GM12878 (cell line): ENCODE data around the gene CTPS1. TPM values are rescaled to one million over a fixed set of nuclear protein-coding genes. Genes with fewer than 3 reads are reported as not detected.

Source experiments
- ATAC-seq: fragments of 200-7000 bp; cut with Tn5 transposase; 3 replicates; pipeline ENCODE4 v1.9.1; 2020; ENCODE audit warnings: mild to moderate bottlenecking, moderate library complexity
- BruUV-seq: library from RNA; stranded (reverse); fragments of 400-500 nt; replicated peaks from 2 replicates; lab custom pipeline; 2021; lab: Mats Ljungman, UMichigan
- CTCF ChIA-PET: fragments of 300-600 bp; sonication (Branson Sonifier 250); formaldehyde crosslinking; extraction: SDS; loops from one replicate; lab custom pipeline; 2021; ENCODE audit warnings: inconsistent platforms; lab: Yijun Ruan, JAX
- POLR2A ChIA-PET: fragments of 350-600 bp; formaldehyde crosslinking; extraction: SDS; loops from one replicate; lab custom pipeline; 2021; ENCODE audit warnings: inconsistent platforms; lab: Charles Lee
- RAD21 ChIA-PET: fragments of 300-600 bp; sonication (Branson Sonifier 250); formaldehyde crosslinking; loops from one replicate; lab custom pipeline; 2023; ENCODE audit warnings: antibody characterized with exemption; ENCODE audit not compliant: unreplicated experiment; lab: Charles Lee
- SMC1A ChIA-PET: fragments of 300-600 bp; sonication (Branson Sonifier 250); formaldehyde crosslinking; loops from one replicate; lab custom pipeline; 2023; ENCODE audit not compliant: unreplicated experiment, uncharacterized antibody; lab: Charles Lee
- DNase-seq: peaks from one replicate; pipeline ENCODE4 v3.0.0-alpha.2; 2011; ENCODE audit warnings: low read depth, low spot score
- FAIRE-seq: peaks from 3 replicates; lab custom pipeline; 2011; peaks lifted over from hg19 to GRCh38; lab: Jason Lieb, UNC
- H2AFZ ChIP-seq: 2 replicates; pipeline ENCODE4 v1.6.0; 2011; ENCODE audit warnings: low read depth, low read length, control low read depth; ENCODE audit not compliant: control insufficient read depth
- H3K27ac ChIP-seq: 2 replicates; pipeline ENCODE4 v1.5.1; 2011; ENCODE audit warnings: control low read depth; ENCODE audit not compliant: control insufficient read depth, insufficient read depth
- H3K27me3 ChIP-seq, 2 experiments: replicated peaks in 1 of 2; 2 replicates each; pipeline versions ENCODE4 v1.6.0 to v1.6.1; 2011; ENCODE audit warnings: low read length in 1 of 2; ENCODE audit not compliant: control insufficient read depth in 2 of 2, insufficient read depth in 2 of 2
- H3K36me3 ChIP-seq, 2 experiments: 2 replicates each; pipeline ENCODE4 v1.5.1; 2011; ENCODE audit warnings: low read length in 1 of 2; ENCODE audit not compliant: control insufficient read depth in 2 of 2, insufficient read depth in 2 of 2
- H3K4me1 ChIP-seq: 2 replicates; pipeline ENCODE4 v1.6.1; 2011; ENCODE audit warnings: mild to moderate bottlenecking, low read length, moderate library complexity, mixed read lengths; ENCODE audit not compliant: control insufficient read depth, insufficient read depth
- H3K4me2 ChIP-seq: 2 replicates; pipeline ENCODE4 v1.6.0; 2011; ENCODE audit warnings: control low read depth; ENCODE audit not compliant: control insufficient read depth, insufficient read depth
- H3K4me3 ChIP-seq: fragments of 200-600 bp; sonication (generic); 2 replicates; pipeline ENCODE4 v1.5.1; 2016
- H3K79me2 ChIP-seq: 2 replicates; pipeline ENCODE4 v1.6.0; 2011; ENCODE audit warnings: low read length; ENCODE audit not compliant: control insufficient read depth, insufficient read depth
- H3K9ac ChIP-seq: 2 replicates; pipeline ENCODE4 v1.8.0; 2011; ENCODE audit warnings: low read length, control low read depth, mixed read lengths; ENCODE audit not compliant: control insufficient read depth, insufficient read depth
- H3K9me3 ChIP-seq: replicated peaks from 3 replicates; pipeline ENCODE4 v1.5.1; 2011; ENCODE audit warnings: mild to moderate bottlenecking, low read length; ENCODE audit not compliant: control insufficient read depth, insufficient read depth
- H4K20me1 ChIP-seq: 2 replicates; pipeline ENCODE4 v1.6.0; 2011; ENCODE audit not compliant: control insufficient read depth, insufficient read depth
- BMI1 ChIP-seq: fragments of 450-650 bp; IDR thresholded peaks from 2 replicates; pipeline ENCODE4 v1.6.1; 2016; ENCODE audit warnings: mild to moderate bottlenecking, moderate library complexity, borderline replicate concordance
- BRCA1 ChIP-seq: IDR thresholded peaks from 2 replicates; pipeline ENCODE4 v1.6.1; 2011; ENCODE audit warnings: low read depth, low read length, improper control_type of control experiment
- CBX3 ChIP-seq: fragments of 200-600 bp; sonication (generic); IDR thresholded peaks from 2 replicates; pipeline ENCODE4 v1.6.1; 2016; ENCODE audit warnings: low read depth, borderline replicate concordance
- CBX5 ChIP-seq: sonication (generic); IDR thresholded peaks from 2 replicates; pipeline ENCODE4 v1.6.1; 2016; ENCODE audit warnings: low read depth, moderate library complexity, mild to moderate bottlenecking, inconsistent platforms
- EGR1 ChIP-seq, 2 experiments: IDR thresholded peaks; 1 replicate in 1 of 2; 2 replicates in 1 of 2; pipeline ENCODE4 v1.6.1; 2011 to 2012; ENCODE audit warnings: low read depth in 2 of 2, low read length in 2 of 2, borderline replicate concordance in 1 of 2, mild to moderate bottlenecking in 1 of 2, moderate library complexity in 1 of 2
- FOXM1 ChIP-seq: IDR thresholded peaks from 2 replicates; pipeline ENCODE4 v1.6.1; 2012; ENCODE audit warnings: low read depth, mild to moderate bottlenecking, inconsistent platforms, low read length, moderate library complexity
- JUND ChIP-seq: IDR thresholded peaks from 2 replicates; pipeline ENCODE4 v1.6.1; 2012; ENCODE audit warnings: low read depth, mild to moderate bottlenecking, low read length, improper control_type of control experiment, moderate library complexity
- NR2C2 ChIP-seq: IDR thresholded peaks from 2 replicates; pipeline ENCODE4 v1.6.1; 2011; ENCODE audit warnings: borderline replicate concordance, low read depth; ENCODE audit not compliant: control insufficient read depth, insufficient read length
- TARDBP ChIP-seq: IDR thresholded peaks from 2 replicates; pipeline ENCODE4 v1.6.1; 2016; ENCODE audit warnings: borderline replicate concordance
- TCF7 ChIP-seq: IDR thresholded peaks from 2 replicates; pipeline ENCODE4 v1.6.1; 2014; ENCODE audit warnings: antibody characterized with exemption, borderline replicate concordance
- in situ Hi-C: fragments of 300-500 bp; cut with MboI; formaldehyde crosslinking; loops from 9 replicates; pipeline ENCODE4 v1.14.3; 2018; ENCODE audit warnings: mixed read lengths
- intact Hi-C: fragments of 100-400 bp; cut with micrococcal nuclease; formaldehyde crosslinking; loops from one replicate; pipeline ENCODE4 v1.14.2; 2022; ENCODE audit not compliant: unreplicated experiment
- polyA plus RNA-seq, 11 experiments: library from polyadenylated mRNA; depleted of rRNA in 4 of 11; unstranded in 6 of 11; stranded (reverse) in 5 of 11; fragments of >200 nt; fragmentation: Nextera tagmentation in 4 of 11; fragmentation: Illumina TruSeq in 1 of 11; extraction: Ambion mirVana in 4 of 11; extraction: Trizol in 1 of 11; gene quantifications; 1 replicate in 1 of 11; 2 replicates in 10 of 11; pipeline versions ENCODE4 v1.2.1 to v1.2.3, GENCODE V29; 2011 to 2016; ENCODE audit warnings: inconsistent platforms in 2 of 11, missing spikeins in 2 of 11, low read depth in 1 of 11
- total RNA-seq, 4 experiments: library from RNA; depleted of rRNA in 3 of 4; stranded (reverse); fragments of >200 nt in 3 of 4; fragmentation: Illumina TruSeq in 1 of 4; extraction: Trizol in 1 of 4; gene quantifications; 2 replicates each; pipeline versions ENCODE4 v1.2.1 to v1.2.3, GENCODE V29; 2013 to 2021
- TF ChIP-seq, protein P1 (sequence below): fragments of 450-650 bp; IDR thresholded peaks from 2 replicates; pipeline ENCODE4 v1.6.1; 2018; ENCODE audit warnings: borderline replicate concordance, mild to moderate bottlenecking; ENCODE audit not compliant: partially characterized antibody
- TF ChIP-seq, protein P2 (sequence below): fragments of 450-650 bp; formaldehyde crosslinking; IDR thresholded peaks from 2 replicates; pipeline ENCODE4 v1.4.0; 2020; ENCODE audit warnings: mild to moderate bottlenecking, moderate library complexity
- TF ChIP-seq, protein P3 (sequence below): IDR thresholded peaks from 2 replicates; pipeline ENCODE4 v1.6.1; 2011; ENCODE audit warnings: mild to moderate bottlenecking, low read depth, low read length, moderate library complexity; ENCODE audit not compliant: insufficient replicate concordance
- TF ChIP-seq, protein P4 (sequence below): fragments of 450-650 bp; formaldehyde crosslinking; IDR thresholded peaks from 2 replicates; pipeline ENCODE4 v1.4.0; 2022; ENCODE audit warnings: mild to moderate bottlenecking, moderate library complexity

Gene CTPS1
- total and polyA plus RNA-seq, 10 of the 15 experiments (the other 5 are each of a cell fraction or from before 2014, with no cell fraction given) = 27.5 to 106 (median 62.8) TPM

DNA sequence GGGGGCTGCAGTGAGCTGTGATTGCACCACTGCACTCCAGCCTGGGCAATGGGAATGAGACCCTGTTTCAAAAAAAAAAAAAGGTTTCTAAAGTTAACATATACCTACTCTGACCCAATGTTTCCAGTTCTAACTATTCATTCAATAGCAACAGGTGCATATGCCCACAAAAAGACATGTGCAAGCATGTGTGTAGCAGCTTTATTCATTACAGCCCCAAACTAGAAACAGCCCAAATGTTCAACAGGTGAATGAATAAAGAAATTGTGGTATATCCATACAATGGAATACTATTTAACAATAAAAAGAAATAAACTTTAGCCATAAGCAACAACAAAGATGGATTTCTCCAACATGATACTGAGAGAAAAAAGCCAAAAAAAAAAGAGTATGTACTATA is 21.3 kb upstream of the CTPS1 start:
- CTCF ChIA-PET = no interaction called here
- Histone ChIP-seq H3K27me3 (no peaks in the 10 kb centered on the region; a peak in 1 of 4 replicates), H3K4me3 (no peak overlapping the region), H3K9ac (no peak overlapping the region), H2AFZ (no peak overlapping the region), H3K79me2 (no peaks in the 10 kb centered on the region), H3K4me2 (no peak overlapping the region), H3K36me3 (no peaks in the 10 kb centered on the region), H3K27ac (no peak overlapping the region), H4K20me1 (no peaks in the 10 kb centered on the region), H3K4me1 (no peaks in the 10 kb centered on the region), H3K9me3 (no peaks in the 10 kb centered on the region)
- SMC1A ChIA-PET = no interaction called here
- POLR2A ChIA-PET = no interaction called here
- ATAC-seq = no peak
- in situ Hi-C loops (loop anchor here (10.0 kb wide), 1 partner anchor 343 kb away; no protein-coding TSS in a partner anchor), intact Hi-C loops (no loop called here)
- FAIRE-seq = no peak
- no TSS peak for BruUV-seq
- no peak for DNase-seq
- RAD21 ChIA-PET = no interaction called here
- TF ChIP-seq FOXM1 (no peak), JUND (no peak), NR2C2 (no peak), TCF7 (no peak), CBX5 (no peak), TARDBP (no peak), EGR1 (IDR thresholded peaks at IDR 0.05; ENCODE audit: borderline replicate concordance in 1 of 2, low read depth in 2 of 2, low read length in 2 of 2) (no peak), BRCA1 (no peak), CBX3 (no peak), BMI1 (no peak)
- TF ChIP-seq, protein P1, sequence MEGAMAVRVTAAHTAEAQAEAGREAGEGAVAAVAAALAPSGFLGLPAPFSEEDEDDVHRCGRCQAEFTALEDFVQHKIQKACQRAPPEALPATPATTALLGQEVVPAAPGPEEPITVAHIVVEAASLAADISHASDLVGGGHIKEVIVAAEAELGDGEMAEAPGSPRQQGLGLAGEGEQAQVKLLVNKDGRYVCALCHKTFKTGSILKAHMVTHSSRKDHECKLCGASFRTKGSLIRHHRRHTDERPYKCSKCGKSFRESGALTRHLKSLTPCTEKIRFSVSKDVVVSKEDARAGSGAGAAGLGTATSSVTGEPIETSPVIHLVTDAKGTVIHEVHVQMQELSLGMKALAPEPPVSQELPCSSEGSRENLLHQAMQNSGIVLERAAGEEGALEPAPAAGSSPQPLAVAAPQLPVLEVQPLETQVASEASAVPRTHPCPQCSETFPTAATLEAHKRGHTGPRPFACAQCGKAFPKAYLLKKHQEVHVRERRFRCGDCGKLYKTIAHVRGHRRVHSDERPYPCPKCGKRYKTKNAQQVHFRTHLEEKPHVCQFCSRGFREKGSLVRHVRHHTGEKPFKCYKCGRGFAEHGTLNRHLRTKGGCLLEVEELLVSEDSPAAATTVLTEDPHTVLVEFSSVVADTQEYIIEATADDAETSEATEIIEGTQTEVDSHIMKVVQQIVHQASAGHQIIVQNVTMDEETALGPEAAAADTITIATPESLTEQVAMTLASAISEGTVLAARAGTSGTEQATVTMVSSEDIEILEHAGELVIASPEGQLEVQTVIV = no peak
- TF ChIP-seq, protein P2, sequence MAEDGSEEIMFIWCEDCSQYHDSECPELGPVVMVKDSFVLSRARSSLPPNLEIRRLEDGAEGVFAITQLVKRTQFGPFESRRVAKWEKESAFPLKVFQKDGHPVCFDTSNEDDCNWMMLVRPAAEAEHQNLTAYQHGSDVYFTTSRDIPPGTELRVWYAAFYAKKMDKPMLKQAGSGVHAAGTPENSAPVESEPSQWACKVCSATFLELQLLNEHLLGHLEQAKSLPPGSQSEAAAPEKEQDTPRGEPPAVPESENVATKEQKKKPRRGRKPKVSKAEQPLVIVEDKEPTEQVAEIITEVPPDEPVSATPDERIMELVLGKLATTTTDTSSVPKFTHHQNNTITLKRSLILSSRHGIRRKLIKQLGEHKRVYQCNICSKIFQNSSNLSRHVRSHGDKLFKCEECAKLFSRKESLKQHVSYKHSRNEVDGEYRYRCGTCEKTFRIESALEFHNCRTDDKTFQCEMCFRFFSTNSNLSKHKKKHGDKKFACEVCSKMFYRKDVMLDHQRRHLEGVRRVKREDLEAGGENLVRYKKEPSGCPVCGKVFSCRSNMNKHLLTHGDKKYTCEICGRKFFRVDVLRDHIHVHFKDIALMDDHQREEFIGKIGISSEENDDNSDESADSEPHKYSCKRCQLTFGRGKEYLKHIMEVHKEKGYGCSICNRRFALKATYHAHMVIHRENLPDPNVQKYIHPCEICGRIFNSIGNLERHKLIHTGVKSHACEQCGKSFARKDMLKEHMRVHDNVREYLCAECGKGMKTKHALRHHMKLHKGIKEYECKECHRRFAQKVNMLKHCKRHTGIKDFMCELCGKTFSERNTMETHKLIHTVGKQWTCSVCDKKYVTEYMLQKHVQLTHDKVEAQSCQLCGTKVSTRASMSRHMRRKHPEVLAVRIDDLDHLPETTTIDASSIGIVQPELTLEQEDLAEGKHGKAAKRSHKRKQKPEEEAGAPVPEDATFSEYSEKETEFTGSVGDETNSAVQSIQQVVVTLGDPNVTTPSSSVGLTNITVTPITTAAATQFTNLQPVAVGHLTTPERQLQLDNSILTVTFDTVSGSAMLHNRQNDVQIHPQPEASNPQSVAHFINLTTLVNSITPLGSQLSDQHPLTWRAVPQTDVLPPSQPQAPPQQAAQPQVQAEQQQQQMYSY (CRISPR knock-in tag) = no peak
- TF ChIP-seq, protein P3, sequence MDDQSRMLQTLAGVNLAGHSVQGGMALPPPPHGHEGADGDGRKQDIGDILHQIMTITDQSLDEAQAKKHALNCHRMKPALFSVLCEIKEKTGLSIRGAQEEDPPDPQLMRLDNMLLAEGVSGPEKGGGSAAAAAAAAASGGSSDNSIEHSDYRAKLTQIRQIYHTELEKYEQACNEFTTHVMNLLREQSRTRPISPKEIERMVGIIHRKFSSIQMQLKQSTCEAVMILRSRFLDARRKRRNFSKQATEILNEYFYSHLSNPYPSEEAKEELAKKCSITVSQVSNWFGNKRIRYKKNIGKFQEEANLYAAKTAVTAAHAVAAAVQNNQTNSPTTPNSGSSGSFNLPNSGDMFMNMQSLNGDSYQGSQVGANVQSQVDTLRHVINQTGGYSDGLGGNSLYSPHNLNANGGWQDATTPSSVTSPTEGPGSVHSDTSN = no peak
- TF ChIP-seq, protein P4, sequence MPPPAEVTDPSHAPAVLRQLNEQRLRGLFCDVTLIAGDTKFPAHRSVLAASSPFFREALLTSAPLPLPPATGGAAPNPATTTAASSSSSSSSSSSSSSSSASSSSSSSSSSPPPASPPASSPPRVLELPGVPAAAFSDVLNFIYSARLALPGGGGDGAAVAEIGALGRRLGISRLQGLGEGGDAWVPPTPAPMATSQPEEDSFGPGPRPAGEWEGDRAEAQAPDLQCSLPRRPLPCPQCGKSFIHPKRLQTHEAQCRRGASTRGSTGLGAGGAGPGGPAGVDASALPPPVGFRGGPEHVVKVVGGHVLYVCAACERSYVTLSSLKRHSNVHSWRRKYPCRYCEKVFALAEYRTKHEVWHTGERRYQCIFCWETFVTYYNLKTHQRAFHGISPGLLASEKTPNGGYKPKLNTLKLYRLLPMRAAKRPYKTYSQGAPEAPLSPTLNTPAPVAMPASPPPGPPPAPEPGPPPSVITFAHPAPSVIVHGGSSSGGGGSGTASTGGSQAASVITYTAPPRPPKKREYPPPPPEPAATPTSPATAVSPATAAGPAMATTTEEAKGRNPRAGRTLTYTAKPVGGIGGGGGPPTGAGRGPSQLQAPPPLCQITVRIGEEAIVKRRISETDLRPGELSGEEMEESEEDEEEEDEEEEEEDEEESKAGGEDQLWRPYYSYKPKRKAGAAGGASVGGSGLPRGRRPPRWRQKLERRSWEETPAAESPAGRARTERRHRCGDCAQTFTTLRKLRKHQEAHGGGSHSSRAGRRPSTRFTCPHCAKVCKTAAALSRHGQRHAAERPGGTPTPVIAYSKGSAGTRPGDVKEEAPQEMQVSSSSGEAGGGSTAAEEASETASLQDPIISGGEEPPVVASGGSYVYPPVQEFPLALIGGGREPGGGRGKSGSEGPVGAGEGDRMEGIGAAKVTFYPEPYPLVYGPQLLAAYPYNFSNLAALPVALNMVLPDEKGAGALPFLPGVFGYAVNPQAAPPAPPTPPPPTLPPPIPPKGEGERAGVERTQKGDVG = no peak
